Measurements from ENCODE around the gene OR4D5.

The OR4D5 gene

GRCh38 chr11:123939317-123939716 is at the start of gene OR4D5:
TSS of gene OR4D5 (plus strand) at chr11:123939617. CDS start at chr11:123939617, 0 bp downstream.
- no peak for DNase-seq (ENCODE audit: low read depth in 3 of 3)

DNA sequence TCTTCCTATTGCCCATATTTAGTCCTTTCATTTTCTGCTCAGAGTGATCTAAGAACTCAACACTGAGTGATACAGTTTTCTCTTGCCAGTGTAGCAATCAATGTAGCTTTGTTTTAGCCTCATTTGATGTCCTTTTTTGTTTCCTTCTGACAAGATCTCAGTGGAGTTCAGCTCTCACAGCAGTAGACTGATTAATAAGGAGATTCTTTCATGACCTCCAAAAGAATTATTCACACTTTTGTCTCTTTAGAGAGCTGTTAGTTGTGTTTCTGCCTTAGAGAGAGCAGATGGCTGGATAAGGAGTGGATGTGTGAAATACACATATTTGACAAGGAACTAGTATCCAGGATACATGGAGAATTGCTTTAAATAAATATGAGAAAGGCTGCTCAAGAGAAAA is 47.4 kb upstream of the OR4D5 start:
- DNase-seq (ENCODE audit: low read depth in 3 of 3) = no peak

- DNase-seq (ENCODE audit: low read depth in 3 of 3) = no peak
Observed at GRCh38 chr11:123899792-123900191, 39.6 kb upstream of the OR4D5 start.

DNA sequence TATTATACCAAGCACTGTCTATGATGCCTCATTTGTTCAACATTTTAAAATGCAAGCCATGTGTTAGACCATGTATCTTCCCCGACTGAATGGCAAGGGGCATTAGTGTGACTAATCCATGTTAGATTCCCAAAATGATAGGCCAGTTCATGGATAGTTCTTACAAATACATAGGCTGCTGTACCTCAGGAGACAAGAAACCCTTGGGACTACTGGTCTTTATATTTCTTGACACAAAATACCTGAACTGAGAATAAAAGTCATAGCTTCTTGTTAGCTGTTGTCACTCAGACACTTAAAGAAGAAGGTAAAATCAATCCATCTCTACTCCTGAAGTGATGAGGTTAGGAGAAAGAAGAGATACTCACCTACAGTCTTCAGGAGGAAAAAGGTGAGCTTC is 37.5 kb upstream of the OR4D5 start, which contains the start of gene OR8D4:
OR8D4 (plus strand) TSS at position 301 of the 400 bp plus-strand sequence. CDS start 4,265 bp downstream, outside the sequence.
- no peak for DNase-seq (ENCODE audit: low read depth in 3 of 3)

- no peak for DNase-seq (ENCODE audit: low read depth in 3 of 3)
Observed at GRCh38 chr11:123903932-123904331, 35.5 kb upstream of the OR4D5 start.

GRCh38 chr11:123904932-123905331 is 34.5 kb upstream of the OR4D5 start:
- DNase-seq (ENCODE audit: low read depth in 3 of 3) = no peak

DNA sequence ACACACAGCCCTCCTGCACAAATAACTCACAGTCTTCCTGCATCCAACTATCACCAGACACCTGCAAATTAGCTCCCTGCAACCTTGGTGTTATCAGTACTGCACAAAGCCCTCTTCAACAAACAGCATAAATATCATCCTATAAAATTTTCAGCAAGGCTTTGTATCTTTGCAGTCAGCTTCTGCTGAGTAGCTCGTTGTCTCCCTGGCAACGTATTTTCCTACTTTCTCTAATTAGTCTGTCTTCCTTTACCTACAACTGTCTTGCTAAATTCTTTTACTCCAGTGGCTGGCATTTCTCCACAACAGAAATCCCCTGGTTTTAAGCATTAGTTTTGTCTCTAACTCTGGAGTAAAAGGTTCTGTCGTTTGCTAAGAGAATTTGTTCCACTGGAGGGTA is 33.6 kb upstream of the OR4D5 start:
- no peak for DNase-seq (ENCODE audit: low read depth in 3 of 3)

- no peak for DNase-seq (ENCODE audit: low read depth in 3 of 3)
Observed at GRCh38 chr11:123920943-123921342, 18.5 kb upstream of the OR4D5 start.

DNA sequence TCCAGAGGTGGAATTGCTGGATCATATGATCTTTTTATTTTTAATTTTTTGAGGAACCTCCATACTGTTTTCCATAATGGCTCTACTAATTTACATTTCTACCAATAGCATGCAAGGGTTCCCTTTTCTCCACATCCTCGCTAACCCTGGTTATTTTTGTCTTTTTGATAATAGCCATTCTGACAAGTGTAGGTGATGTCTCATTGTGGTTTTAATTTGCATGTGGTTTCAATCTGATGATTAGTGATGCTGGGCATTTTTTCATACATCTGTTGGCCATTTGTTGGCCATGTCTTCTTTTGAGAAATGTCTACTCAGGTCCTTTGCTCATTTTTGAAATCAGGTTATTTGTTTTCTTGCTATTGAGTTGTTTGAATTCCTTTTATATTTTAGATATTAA is 15.4 kb upstream of the OR4D5 start:
- no peak for DNase-seq (ENCODE audit: low read depth in 3 of 3)

GRCh38 chr11:123942413-123942812 is 3.0 kb downstream of the OR4D5 start:
- DNase-seq (ENCODE audit: low read depth in 3 of 3) = no peak

- no peak for DNase-seq (ENCODE audit: low read depth in 3 of 3)
Observed at GRCh38 chr11:123943738-123944137, 4.3 kb downstream of the OR4D5 start, which contains the start of gene OR6T1. TSS of gene OR6T1 (minus strand) at chr11:123943838. CDS start at chr11:123943838, 0 bp downstream.

DNA sequence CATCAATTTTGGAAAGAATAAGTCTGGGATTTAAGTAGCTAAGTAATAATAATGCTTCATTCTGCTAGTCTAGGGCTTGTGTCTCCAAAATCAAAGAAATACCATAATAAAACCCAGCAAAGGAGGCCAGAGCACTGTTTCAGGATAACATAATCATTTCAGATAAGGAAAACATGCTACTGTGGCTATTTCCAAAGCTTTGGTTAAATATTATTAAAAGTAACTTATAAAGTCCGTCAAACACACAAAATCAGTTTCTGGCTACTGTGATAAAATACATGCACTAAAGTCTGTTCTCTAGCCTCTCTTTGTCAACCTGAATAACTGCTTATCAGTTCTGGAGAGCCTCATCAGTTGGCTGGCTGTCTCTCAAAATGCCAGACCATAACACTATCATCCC is 5.7 kb downstream of the OR4D5 start:
- DNase-seq (ENCODE audit: low read depth in 3 of 3) = no peak

- DNase-seq (ENCODE audit: low read depth in 3 of 3) = no peak
Observed at GRCh38 chr11:123956752-123957151, 17.3 kb downstream of the OR4D5 start.

GRCh38 chr11:123973816-123974215 is 34.4 kb downstream of the OR4D5 start:
- DNase-seq (ENCODE audit: low read depth in 3 of 3) = no peak

GRCh38 chr11:123976770-123977560 is 37.5 kb downstream of the OR4D5 start:
- DNase-seq (ENCODE audit: low read depth in 3 of 3) = no peak

DNA sequence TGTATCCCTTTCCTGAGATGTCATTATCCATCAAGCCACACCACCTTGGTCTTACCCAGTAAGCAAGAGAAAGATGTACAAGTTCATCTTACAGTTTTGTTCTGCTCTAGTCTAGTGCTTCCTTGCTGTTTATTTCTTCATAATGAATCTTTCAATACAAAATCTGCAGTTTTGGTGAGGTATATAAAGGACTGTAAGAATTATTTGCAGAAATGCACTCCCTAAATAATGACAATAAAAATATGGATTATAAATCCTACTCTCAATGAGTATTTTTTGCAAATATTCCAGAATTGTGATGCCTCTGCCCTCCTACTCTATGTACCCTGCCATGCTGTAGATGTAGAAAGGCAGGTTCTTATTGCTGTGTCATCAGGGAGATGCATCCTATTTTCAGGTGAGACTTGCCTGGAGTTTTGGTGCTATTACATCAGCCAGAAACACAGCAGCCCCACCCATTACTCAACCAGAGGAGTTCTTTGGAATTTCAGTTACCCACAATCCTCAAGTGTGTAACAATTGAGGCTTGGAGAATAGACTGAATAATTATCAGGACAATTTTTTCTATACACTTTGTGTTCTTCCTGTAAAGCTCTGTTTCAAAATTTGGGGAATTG is 38.4 kb downstream of the OR4D5 start, which contains the start of gene OR10S1:
OR10S1 (minus strand) TSS at position 51 of the 617 bp plus-strand sequence. CDS start 117 bp downstream, outside the sequence.
- no peak for DNase-seq (ENCODE audit: low read depth in 3 of 3)

GRCh38 chr11:123979311-123979710 is 39.9 kb downstream of the OR4D5 start:
- DNase-seq (ENCODE audit: low read depth in 3 of 3) = no peak

All from stimulated activated CD4-positive, alpha-beta T cell treated with anti-CD3 and anti-CD28 coated beads, TNF-alpha, amount 100 ng/mL, for 48 hours (primary cell).